ENCODE data around the gene CALML5.

The CALML5 gene

GRCh38 chr10:5515948-5516761, 16.8 kb upstream of the CALML5 start:
- no peak for DNase-seq (ENCODE audit: low spot score)

DNA sequence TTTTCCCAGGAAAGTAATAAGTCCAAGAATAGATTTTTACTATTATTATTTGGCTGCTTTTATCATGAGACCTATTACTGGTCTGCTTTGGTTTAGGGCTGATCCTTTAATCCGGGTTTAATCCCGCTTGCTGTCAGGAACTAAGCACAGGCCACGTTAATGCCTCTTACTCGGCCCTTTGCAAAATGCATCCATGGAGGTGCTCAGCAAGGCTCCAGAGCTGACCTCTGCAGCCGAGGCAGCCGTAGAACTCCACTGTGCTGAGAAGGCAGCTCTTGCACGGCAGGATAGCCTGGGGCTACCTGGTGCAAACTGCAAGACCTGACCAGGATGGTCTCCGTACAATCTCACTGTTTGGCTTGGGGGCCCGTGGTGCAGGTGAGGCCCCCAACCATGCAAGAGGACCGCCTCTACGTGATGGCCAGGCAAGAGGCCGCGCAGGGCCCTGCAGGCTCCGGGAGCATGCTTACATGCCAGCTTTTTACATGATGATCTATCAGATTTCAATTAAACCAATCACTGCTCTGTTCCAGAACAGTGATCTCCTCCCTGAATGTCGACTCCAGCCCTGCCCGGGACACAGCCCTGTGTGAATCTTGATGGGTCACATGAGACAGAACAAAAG, 15.0 kb upstream of the CALML5 start:
- DNase-seq (ENCODE audit: low spot score): no peak

- DNase-seq (ENCODE audit: low spot score): no peak
These were observed 13.7 kb upstream of the CALML5 start for GRCh38 chr10:5512881-5513612.

- no peak for DNase-seq (ENCODE audit: low spot score)
These were observed 13.0 kb upstream of the CALML5 start for GRCh38 chr10:5512331-5512730.

DNA sequence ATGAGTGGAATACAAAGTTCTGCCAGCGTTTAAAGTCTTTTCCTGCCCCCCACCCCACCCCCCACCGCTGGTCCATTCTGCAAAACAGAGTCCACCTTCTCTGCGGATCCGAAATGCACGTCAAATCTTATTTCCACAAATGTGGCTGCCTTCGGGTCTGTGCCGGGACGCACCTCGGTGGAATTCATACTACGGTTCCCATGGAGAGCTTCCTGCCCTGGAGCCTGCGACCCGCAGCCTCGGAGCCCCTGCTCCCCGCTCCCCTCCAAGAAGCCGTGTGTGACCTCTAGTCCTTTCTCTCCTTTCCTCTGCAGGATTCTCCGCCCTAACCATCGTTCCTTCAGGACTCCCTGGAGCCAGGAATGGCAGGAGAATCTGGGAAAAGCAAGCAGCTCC, 12.5 kb upstream of the CALML5 start:
- DNase-seq (ENCODE audit: low spot score): no peak

DNA sequence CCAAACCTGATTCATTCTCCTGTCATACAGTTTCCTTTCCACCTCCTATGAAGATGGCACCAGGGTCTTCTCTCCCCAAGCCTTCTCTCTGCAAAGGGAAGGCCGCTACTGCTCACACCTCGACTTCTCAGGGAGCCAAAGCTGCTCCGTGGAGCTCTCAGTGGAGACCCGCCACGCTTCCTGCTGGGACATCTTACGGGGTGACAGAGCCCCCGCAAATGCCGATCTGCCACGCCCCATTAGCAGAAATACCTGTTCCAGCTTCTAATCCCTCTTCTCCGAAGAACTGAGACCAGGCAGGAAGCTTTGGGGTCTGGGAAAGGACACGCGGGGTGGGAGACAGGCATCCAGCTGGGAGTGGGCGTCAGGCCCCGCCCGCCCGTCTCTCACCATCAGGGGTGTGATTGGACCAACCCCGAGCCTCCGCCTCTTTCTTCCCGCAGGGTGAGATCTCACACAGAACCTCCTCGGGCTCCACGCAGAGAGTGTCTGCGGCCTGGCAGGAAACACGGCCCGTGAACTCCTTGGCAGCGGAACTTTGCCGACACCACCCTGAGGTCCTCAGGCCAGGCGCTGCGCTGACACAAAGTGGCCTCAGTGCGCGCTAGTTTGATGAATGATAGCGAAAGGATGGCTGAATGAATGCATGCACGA, 12.0 kb upstream of the CALML5 start:
- DNase-seq (ENCODE audit: low spot score): no peak

DNA sequence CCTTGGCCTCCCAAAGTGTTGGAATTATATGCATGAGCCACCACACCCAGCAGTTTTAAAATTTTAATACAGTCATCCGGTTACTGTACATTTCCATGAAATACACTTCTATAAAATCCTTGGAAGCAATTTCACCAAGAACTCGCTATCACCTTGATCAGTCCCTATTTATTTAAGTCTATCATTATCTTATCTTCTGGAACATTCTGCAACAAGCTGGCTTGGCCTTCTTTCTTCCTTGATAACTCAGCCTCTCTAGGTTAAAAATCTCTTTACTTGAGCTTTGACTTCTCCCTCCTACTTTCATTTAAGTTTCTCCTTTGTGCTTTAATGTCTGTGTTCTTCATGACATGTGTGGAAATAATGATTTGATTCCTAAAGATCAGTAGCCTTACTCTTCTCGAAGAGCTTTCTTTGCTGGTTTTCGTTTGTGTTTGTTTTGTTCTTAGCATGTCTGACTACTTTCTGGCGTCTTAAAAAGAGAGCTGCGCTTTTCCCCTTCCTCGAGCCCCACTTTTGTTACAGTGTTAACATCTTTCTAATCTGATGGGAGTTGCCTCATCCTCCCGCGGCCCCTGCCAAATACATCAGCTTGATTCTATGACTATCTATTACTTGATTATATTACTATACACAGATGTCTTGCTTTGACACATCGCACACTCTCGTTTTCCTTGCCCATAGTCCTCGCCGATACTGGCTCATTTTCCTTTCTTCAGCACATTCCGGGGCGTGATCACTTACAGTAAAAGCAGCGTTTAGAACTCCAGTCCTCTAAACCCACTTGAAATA, 11.1 kb upstream of the CALML5 start:
- no peak for DNase-seq (ENCODE audit: low spot score)

DNA sequence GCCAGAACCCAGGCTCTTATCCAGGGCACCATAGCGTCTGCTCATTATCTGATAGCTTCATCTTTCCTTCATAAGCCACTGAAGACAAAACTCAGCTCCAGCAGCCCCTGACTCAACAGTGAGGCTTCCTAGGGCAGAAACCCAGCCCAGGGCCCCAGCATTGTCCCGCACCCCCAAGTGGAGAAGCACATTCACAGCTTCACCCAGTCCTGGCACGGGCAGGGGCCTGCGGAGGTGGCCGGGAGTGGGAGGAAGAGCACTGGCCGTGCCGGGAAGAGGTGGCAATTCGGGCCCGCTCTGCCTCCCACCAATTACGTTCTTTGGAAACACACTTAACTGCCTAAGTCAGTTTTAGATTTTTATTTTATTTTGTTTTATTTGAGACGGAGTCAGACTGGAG, 10.3 kb upstream of the CALML5 start:
- no peak for DNase-seq (ENCODE audit: low spot score)

DNA sequence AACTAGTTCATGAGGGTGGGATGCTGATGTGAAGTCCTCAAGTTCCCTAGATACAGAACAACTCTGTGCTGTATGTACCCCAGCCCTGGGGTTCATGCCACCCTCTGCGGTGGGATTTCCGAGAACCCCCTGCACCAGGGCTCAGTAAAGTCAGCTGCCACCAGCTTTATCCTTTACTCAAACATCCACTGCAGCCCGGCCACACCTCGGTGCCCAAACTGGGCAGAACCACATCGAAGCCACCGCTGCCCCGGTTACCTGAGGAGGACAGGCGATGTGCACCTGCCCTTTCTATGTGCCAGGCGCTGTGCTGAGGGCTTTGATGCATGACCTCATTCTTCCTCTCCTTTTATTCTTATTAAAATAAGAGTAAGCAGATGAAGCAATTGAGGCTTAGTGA, 9.9 kb upstream of the CALML5 start:
- no peak for DNase-seq (ENCODE audit: low spot score)

DNA sequence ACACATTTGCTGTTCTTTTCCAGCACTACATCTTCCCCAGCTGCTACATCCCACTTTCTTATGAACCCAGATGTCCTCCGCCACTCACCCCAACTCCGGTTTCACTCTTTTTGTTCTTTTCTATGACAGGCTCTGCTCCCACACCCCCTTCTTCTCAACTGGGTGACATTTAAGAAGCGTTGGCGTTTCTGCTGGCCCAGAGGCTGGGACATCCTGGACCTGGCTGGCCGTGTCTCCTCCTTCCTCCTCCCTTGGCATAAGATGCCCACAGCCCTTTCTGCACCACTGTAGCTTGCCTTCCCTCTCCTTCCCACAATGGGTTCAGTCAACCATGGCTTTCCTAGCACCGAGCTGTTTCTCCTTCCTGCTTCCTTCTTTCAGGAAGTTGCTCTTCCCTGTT, 9.4 kb upstream of the CALML5 start:
- DNase-seq (ENCODE audit: low spot score): no peak

GRCh38 chr10:5508161-5508604, 8.8 kb upstream of the CALML5 start:
- no peak for DNase-seq (ENCODE audit: low spot score)

- no peak for DNase-seq (ENCODE audit: low spot score)
These were observed 8.3 kb upstream of the CALML5 start for GRCh38 chr10:5507649-5508131.

- no peak for DNase-seq (ENCODE audit: low spot score)
These were observed 7.6 kb upstream of the CALML5 start for GRCh38 chr10:5506751-5507648.

GRCh38 chr10:5506246-5506645, 6.9 kb upstream of the CALML5 start:
- no peak for DNase-seq (ENCODE audit: low spot score)

- DNase-seq (ENCODE audit: low spot score): no peak
These were observed 5.0 kb upstream of the CALML5 start for GRCh38 chr10:5504146-5505072.

GRCh38 chr10:5503477-5503835, 4.1 kb upstream of the CALML5 start:
- DNase-seq (ENCODE audit: low spot score): no peak

DNA sequence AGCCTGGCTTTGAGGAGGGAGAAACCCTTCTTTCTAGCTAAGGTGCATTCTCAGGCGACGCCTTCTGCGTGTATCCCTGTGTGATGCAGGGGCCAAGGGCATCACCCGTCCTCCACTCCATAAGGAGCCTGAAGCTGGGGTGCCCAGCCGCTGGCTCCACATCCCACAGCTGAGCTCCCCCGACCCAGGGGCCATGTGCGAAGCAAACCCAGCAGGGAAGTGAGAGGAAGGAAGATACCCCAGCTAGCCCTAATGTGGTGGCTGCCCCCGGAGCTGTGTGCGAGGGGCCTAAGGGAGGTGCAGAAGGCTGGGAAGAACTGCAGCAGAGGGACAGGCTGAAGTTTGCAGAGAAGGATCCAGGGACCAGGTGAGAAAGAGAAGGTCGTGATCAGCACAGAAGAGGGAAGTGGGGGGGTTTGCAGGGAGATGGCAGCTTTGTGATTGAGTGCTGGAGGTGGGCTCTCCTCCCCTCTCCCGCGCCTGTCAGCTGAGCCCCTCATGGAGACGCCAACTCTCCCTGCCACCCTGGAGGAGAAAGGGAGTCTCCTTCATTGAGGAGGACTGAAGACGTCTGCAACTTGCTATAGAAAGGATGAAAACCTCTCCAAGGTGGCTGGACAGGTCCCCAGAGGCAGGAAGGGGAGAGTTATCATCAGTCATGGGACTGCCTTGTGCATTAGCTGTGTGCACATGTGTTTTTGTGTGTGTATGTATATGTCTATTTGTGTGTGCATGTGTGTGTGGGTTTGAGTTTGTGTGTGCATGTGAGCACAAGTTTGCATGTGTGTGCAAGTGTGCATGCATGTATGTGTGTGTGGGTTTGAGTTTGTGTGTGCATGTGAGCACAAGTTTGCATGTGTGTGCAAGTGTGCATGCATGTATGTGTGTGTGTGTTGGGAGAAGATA, 3.5 kb upstream of the CALML5 start:
- no peak for DNase-seq (ENCODE audit: low spot score)

DNA sequence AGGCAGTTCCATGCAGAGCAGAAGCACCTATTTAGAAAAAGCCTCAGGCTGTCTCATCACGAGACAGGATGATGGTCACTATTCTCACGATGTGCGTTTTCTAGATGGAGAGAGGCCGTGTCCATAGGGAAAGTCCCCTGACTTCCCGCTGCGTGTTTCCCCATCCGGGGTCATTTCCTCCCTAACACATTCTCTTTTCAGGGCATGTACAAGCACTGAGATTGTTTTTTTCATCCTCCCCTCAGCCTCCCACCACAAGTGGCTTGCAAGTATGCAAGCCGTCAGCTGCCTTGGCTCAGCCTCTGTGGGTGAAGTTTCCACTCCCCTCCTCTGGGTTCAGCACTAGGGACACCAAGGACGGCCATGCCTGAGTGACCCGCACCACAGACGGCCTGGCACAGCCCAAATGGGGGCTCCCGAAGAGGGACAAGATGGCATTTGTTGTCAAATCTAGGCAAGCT, 2.7 kb upstream of the CALML5 start:
- DNase-seq (ENCODE audit: low spot score): no peak
